Activated naive CD8-positive, alpha-beta T cell treated with anti-CD3 and anti-CD28 coated beads, Interleukin-2, amount 50 U/mL, for 24 hours (primary cell): ENCODE data around the gene TTC34.
A peak's percentile ranks its signal among the peaks of the same experiment; 100 is the strongest.

ENCODE experiments used
- ATAC-seq: fragments of 150-1000 bp; cut with Tn5 transposase; one replicate; pipeline ENCODE4 v1.10.0; 2021
- DNase-seq: peaks from one replicate; pipeline ENCODE4 v3.0.0; 2021
- H3K27ac Mint-ChIP-seq: one replicate; pipeline ENCODE4 v1.8.0; 2021; ENCODE audit warnings: mild to moderate bottlenecking, mixed read lengths
- H3K27me3 Mint-ChIP-seq: one replicate; pipeline ENCODE4 v1.8.0; 2021; ENCODE audit warnings: mixed read lengths
- H3K36me3 Mint-ChIP-seq: one replicate; pipeline ENCODE4 v1.8.0; 2021; ENCODE audit warnings: low read depth, mixed read lengths
- H3K4me1 Mint-ChIP-seq: one replicate; pipeline ENCODE4 v1.8.0; 2021; ENCODE audit warnings: mixed read lengths
- H3K4me3 Mint-ChIP-seq: one replicate; pipeline ENCODE4 v1.8.0; 2021; ENCODE audit warnings: mild to moderate bottlenecking, moderate library complexity, mixed read lengths
- H3K9me3 Mint-ChIP-seq: one replicate; pipeline ENCODE4 v1.8.0; 2021; ENCODE audit warnings: mixed read lengths

The TTC34 gene

GRCh38 chr1:2637442-2638145 is 163.9 kb downstream of the TTC34 start:
- Mint-ChIP-seq H3K27ac (no peak overlapping the region), H3K4me3 (no peak overlapping the region)

DNA sequence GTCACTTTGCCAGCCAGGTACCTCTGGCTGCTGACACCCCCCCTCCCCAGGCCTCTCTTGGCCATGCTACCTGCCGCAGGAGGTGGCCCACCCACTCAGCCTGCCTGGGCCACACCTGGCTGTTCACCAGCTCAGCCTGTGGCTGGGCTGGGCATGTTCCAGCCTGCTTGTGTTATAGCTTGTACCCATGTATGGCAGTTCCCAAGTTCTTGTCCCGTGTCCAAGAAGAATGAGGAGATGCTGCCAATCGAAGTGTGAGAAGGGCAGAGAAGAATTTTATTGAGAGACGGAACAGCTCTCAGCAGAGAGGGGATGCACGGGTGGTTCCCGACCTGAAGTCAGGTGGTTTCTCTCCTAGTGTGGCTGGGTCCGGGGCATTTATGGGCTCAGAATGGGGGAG is 164.8 kb downstream of the TTC34 start:
- Mint-ChIP-seq H3K36me3 (no peaks in the 10 kb centered on the region), H3K9me3 (peaks cover 6% of the 10 kb centered on the region), H3K27me3 (peaks cover under 1% of the 10 kb centered on the region), H3K4me1 (no peaks in the 10 kb centered on the region), H3K27ac (no peak overlapping the region), H3K4me3 (no peak overlapping the region)
- DNase-seq (no peak), ATAC-seq (no peak)

More at GRCh38 chr1:2637442-2638145, 163.9 kb downstream of the TTC34 start:
- Mint-ChIP-seq H3K36me3 (no peaks in the 10 kb centered on the region), H3K27me3 (no peaks in the 10 kb centered on the region), H3K9me3 (peaks cover 6% of the 10 kb centered on the region), H3K4me1 (peaks cover 3% of the 10 kb centered on the region)
- no peak for ATAC-seq
- DNase-seq: no peak

GRCh38 chr1:2635361-2636010 is 166.0 kb downstream of the TTC34 start:
- Mint-ChIP-seq H3K27ac (no peak overlapping the region), H3K4me3 (no peak overlapping the region), H3K36me3 (no peaks in the 10 kb centered on the region), H3K9me3 (peaks cover 10% of the 10 kb centered on the region), H3K27me3 (peaks cover 8% of the 10 kb centered on the region), H3K4me1 (no peaks in the 10 kb centered on the region)
- no peak for DNase-seq
- ATAC-seq: no peak

DNA sequence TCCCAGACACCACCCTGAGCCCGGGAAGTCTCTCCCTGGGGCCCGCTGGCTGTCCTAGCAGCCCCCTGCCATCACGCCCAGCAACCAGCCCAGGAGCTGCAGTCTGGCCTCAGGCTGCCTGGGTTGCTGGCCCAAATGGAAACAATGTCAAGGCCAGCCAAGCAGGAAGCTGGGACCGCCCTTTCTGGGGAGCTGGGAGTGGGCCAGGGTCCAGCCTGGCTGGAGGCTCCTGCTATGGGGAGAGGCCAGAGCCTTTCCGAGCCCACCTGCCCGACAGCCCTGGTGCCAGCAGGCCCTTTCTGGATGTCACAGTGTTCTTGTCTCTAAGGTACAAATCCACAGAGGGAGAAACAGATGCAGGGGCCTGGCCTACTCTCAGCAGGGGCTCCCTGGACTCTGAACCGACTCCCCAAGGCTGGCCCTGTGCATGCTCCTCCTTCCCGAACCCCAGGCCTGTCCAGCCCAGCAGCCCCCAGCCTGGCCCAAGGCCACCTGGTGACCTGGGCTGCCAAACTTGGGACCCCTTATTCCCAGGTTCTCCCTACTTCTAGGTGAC is 167.5 kb downstream of the TTC34 start:
- ATAC-seq (no peak), DNase-seq (no peak)
- Mint-ChIP-seq H3K27me3 (peaks cover 18% of the 10 kb centered on the region), H3K4me1 (peaks cover 3% of the 10 kb centered on the region), H3K27ac (no peak overlapping the region), H3K4me3 (no peak overlapping the region), H3K36me3 (no peaks in the 10 kb centered on the region), H3K9me3 (peaks cover 13% of the 10 kb centered on the region)

- DNase-seq (no peak), ATAC-seq (no peak)
- Mint-ChIP-seq H3K27me3 (peaks cover 18% of the 10 kb centered on the region), H3K4me1 (peaks cover 3% of the 10 kb centered on the region), H3K9me3 (peaks cover 13% of the 10 kb centered on the region), H3K4me3 (no peak overlapping the region), H3K36me3 (no peaks in the 10 kb centered on the region), H3K27ac (no peak overlapping the region)
Observed at GRCh38 chr1:2633366-2633935, 168.0 kb downstream of the TTC34 start.

DNA sequence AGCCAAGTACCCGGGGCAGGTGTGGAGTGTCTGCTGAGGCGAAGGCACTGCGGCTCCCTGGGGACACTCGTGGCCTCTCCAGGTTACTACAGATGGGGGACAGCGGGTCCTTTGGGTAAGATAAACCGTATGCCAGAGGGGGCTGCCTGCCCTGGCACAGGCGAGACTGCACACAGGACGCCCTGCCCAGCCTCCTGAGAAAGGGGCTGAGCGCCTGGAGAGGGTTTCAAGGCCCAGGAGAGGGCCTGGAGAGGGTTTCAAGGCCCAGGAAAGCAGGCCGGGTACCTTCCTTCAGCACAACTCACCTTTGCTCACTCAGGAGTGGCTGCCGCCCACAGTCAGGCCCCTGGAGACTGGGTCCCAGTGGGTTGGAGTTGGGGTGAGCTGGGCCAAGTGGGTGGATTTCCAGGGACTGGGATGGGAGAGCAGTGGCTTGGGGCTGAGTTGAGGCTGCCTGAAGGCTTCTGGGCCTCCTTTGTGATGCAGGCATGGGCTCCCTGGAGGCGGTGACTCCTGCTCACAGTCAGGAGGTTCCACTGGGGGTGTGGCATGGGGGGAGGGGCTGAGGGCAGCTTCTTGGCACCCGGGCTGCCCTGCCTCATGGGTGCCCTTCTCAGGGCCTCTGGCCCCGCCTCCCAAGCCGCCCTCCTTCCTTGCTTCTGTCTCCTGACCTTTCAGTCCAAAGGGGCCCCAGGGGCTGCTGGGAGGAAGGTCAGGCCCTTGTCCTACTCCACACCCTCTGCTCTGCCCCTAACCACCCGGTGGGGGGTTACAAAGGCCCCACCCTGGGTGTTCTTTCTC is 168.7 kb downstream of the TTC34 start, which contains the start of gene MMEL1:
TSS of gene MMEL1 (minus strand) at position 456 of the 801 bp plus-strand sequence. CDS start 3,532 bp downstream, outside the sequence.
- DNase-seq (peak; percentile 32), ATAC-seq (peak; percentile 51)
- Mint-ChIP-seq H3K27ac (no peak within 1 kb of the TSS), H3K4me3 (no peak within 1 kb of the TSS), H3K4me1 (peaks cover 3% of the 10 kb centered on the region), H3K27me3 (peaks cover 23% of the 10 kb centered on the region), H3K9me3 (peaks cover 13% of the 10 kb centered on the region), H3K36me3 (no peaks in the 10 kb centered on the region)

GRCh38 chr1:2632051-2632430 is 169.5 kb downstream of the TTC34 start:
- ATAC-seq (no peak), DNase-seq (no peak)
- peaks cover 5% of the 10 kb centered on the region for H3K4me1 Mint-ChIP-seq
- peaks cover 30% of the 10 kb centered on the region for H3K27me3 Mint-ChIP-seq
- peaks cover 12% of the 10 kb centered on the region for H3K9me3 Mint-ChIP-seq
- H3K4me3 Mint-ChIP-seq: no peak overlapping the region
- no peak overlapping the region for H3K27ac Mint-ChIP-seq
- H3K36me3 Mint-ChIP-seq: no peaks in the 10 kb centered on the region

- no peaks in the 10 kb centered on the region for H3K36me3 Mint-ChIP-seq
- no peak overlapping the region for H3K27ac Mint-ChIP-seq
- no peak for DNase-seq
- peaks cover 5% of the 10 kb centered on the region for H3K4me1 Mint-ChIP-seq
- H3K27me3 Mint-ChIP-seq: peaks cover 34% of the 10 kb centered on the region
- H3K9me3 Mint-ChIP-seq: peaks cover 8% of the 10 kb centered on the region
- H3K4me3 Mint-ChIP-seq: no peak overlapping the region
- no peak for ATAC-seq
Observed at GRCh38 chr1:2631136-2632050, 170.1 kb downstream of the TTC34 start.

- H3K27ac Mint-ChIP-seq: peak overlapping the region; percentile 59
- peaks cover 40% of the 10 kb centered on the region for H3K27me3 Mint-ChIP-seq
- peaks cover 8% of the 10 kb centered on the region for H3K9me3 Mint-ChIP-seq
- peaks cover 5% of the 10 kb centered on the region for H3K4me1 Mint-ChIP-seq
- no peak overlapping the region for H3K4me3 Mint-ChIP-seq
- no peak for ATAC-seq
- H3K36me3 Mint-ChIP-seq: no peaks in the 10 kb centered on the region
- no peak for DNase-seq
Observed at GRCh38 chr1:2630498-2631135, 170.9 kb downstream of the TTC34 start.

- ATAC-seq (no peak), DNase-seq (no peak)
- Mint-ChIP-seq H3K27ac (no peak overlapping the region), H3K36me3 (no peaks in the 10 kb centered on the region), H3K27me3 (peaks cover 42% of the 10 kb centered on the region), H3K4me1 (peaks cover 5% of the 10 kb centered on the region), H3K9me3 (peaks cover 8% of the 10 kb centered on the region), H3K4me3 (no peak overlapping the region)
Observed at GRCh38 chr1:2629627-2630497, 171.6 kb downstream of the TTC34 start.

GRCh38 chr1:2628933-2629626 is 172.4 kb downstream of the TTC34 start:
- Mint-ChIP-seq H3K4me1 (peaks cover 5% of the 10 kb centered on the region), H3K27ac (no peak overlapping the region), H3K4me3 (no peak overlapping the region), H3K9me3 (peaks cover 8% of the 10 kb centered on the region), H3K36me3 (no peaks in the 10 kb centered on the region), H3K27me3 (peaks cover 45% of the 10 kb centered on the region)
- no peak for DNase-seq
- ATAC-seq: no peak
